ENCODE data around the gene METTL27. TPM values are rescaled to one million over a fixed set of nuclear protein-coding genes. Genes with fewer than 3 reads are reported as not detected.

Gene METTL27
- polyA plus RNA-seq, 1 donor from 2014 or later, result 2.4 TPM

GRCh38 chr7:73830681-73831583 is 11.4 kb downstream of the METTL27 start, which contains the start of gene CLDN4:
CLDN4 (plus strand) TSS chr7:73830996; CDS start chr7:73831202, 206 bp downstream.
- H3K4me2 ChIP-seq (ENCODE audit: low read length), result no peak within 1 kb of the TSS
- H4K20me1 ChIP-seq (ENCODE audit: insufficient read depth), result no peaks in the 10 kb centered on the region
- no peaks in the 10 kb centered on the region for H3F3A ChIP-seq (ENCODE audit: insufficient read depth, low read length, poor library complexity, severe bottlenecking)
- no peak within 1 kb of the TSS for H3K27ac ChIP-seq (ENCODE audit: low read length)
- no peak within 1 kb of the TSS for H2AFZ ChIP-seq (ENCODE audit: low read depth, low read length)
- H3K27me3 ChIP-seq (ENCODE audit: insufficient read depth, low read depth, low read length), result no peaks in the 10 kb centered on the region
- H3K79me2 ChIP-seq (replicated peaks; ENCODE audit: insufficient read depth, low read length), result no peaks in the 10 kb centered on the region
- TF ChIP-seq REST (IDR thresholded peaks at IDR 0.05; ENCODE audit: borderline replicate concordance), result no peak
- no peak for TF ChIP-seq CTCF (IDR thresholded peaks at IDR 0.05; ENCODE audit: poor library complexity, severe bottlenecking)
- TF ChIP-seq SMC3 (conservative IDR thresholded peaks at IDR 0.05; ENCODE audit: poor library complexity), result no peak
- no peak for TF ChIP-seq RAD21 (conservative IDR thresholded peaks at IDR 0.05)
- H3K4me3 ChIP-seq (ENCODE audit: low read length), result no peak within 1 kb of the TSS
- H3K9me2 ChIP-seq (ENCODE audit: insufficient read depth, low read length), result no peaks in the 10 kb centered on the region
- peaks cover 4% of the 10 kb centered on the region for H3K9me3 ChIP-seq (ENCODE audit: low read length)
- H3K36me3 ChIP-seq (ENCODE audit: insufficient read depth, low read length), result no peaks in the 10 kb centered on the region
- H3K9ac ChIP-seq (ENCODE audit: low read length), result no peak within 1 kb of the TSS

GRCh38 chr7:73829921-73830680 is 12.2 kb downstream of the METTL27 start:
- no peak overlapping the region for H3K4me2 ChIP-seq (ENCODE audit: low read length)
- no peak overlapping the region for H2AFZ ChIP-seq (ENCODE audit: low read depth, low read length)
- H3K4me3 ChIP-seq (ENCODE audit: low read length), result no peak overlapping the region
- H4K20me1 ChIP-seq (ENCODE audit: insufficient read depth), result no peaks in the 10 kb centered on the region
- peaks cover 4% of the 10 kb centered on the region for H3K9me3 ChIP-seq (ENCODE audit: low read length)
- no peaks in the 10 kb centered on the region for H3F3A ChIP-seq (ENCODE audit: insufficient read depth, low read length, poor library complexity, severe bottlenecking)
- H3K79me2 ChIP-seq (replicated peaks; ENCODE audit: insufficient read depth, low read length), result no peaks in the 10 kb centered on the region
- no peak overlapping the region for H3K27ac ChIP-seq (ENCODE audit: low read length)
- TF ChIP-seq EP300 (conservative IDR thresholded peaks at IDR 0.05; ENCODE audit: poor library complexity, severe bottlenecking) (no peak), MXI1 (conservative IDR thresholded peaks at IDR 0.05; ENCODE audit: poor library complexity, severe bottlenecking) (no peak), RAD21 (conservative IDR thresholded peaks at IDR 0.05) (no peak), TAF1 (IDR thresholded peaks at IDR 0.05; ENCODE audit: low read depth) (no peak), CTCF (IDR thresholded peaks at IDR 0.05; ENCODE audit: poor library complexity, severe bottlenecking) (no peak), SMC3 (conservative IDR thresholded peaks at IDR 0.05; ENCODE audit: poor library complexity) (no peak), REST (IDR thresholded peaks at IDR 0.05; ENCODE audit: borderline replicate concordance) (no peak), POLR2AphosphoS5 (IDR thresholded peaks at IDR 0.05) (no peak), EZH2 (IDR thresholded peaks at IDR 0.05; ENCODE audit: borderline replicate concordance, insufficient read depth, low read length, poor library complexity, severe bottlenecking) (no peak)
- H3K9ac ChIP-seq (ENCODE audit: low read length), result no peak overlapping the region
- H3K27me3 ChIP-seq (ENCODE audit: insufficient read depth, low read depth, low read length), result no peaks in the 10 kb centered on the region
- H3K36me3 ChIP-seq (ENCODE audit: insufficient read depth, low read length), result no peaks in the 10 kb centered on the region
- H3K9me2 ChIP-seq (ENCODE audit: insufficient read depth, low read length), result no peaks in the 10 kb centered on the region

All from neural cell (in vitro differentiated cells).